Smooth muscle cell (in vitro differentiated cells): ENCODE results near the gene CHN2. TPM values are rescaled to one million over a fixed set of nuclear protein-coding genes. Genes with fewer than 3 reads are reported as not detected.

Experiments
- DNase-seq: peaks from one replicate; lab custom pipeline; 2025; ENCODE audit not compliant: unreplicated experiment; lab: John Stamatoyannopoulos, UW
- H2AFZ ChIP-seq: fragments of 200-600 bp; sonication (generic); 2 replicates; pipeline ENCODE4 v1.6.0; 2016; ENCODE audit warnings: antibody characterized with exemption, low read depth, mild to moderate bottlenecking
- H3F3A ChIP-seq: fragments of 200-600 bp; sonication (generic); 2 replicates; pipeline ENCODE4 v1.6.0; 2017; ENCODE audit warnings: antibody characterized with exemption, low read depth
- H3K27ac ChIP-seq: fragments of 200-600 bp; sonication (generic); 2 replicates; pipeline ENCODE4 v1.5.1; 2016; ENCODE audit warnings: low read depth, mild to moderate bottlenecking
- H3K27me3 ChIP-seq: fragments of 200-600 bp; sonication (generic); 2 replicates; pipeline ENCODE4 v1.6.1; 2016; ENCODE audit warnings: low read depth, mild to moderate bottlenecking
- H3K36me3 ChIP-seq: fragments of 200-600 bp; sonication (generic); 2 replicates; pipeline ENCODE4 v1.5.1; 2016; ENCODE audit warnings: low read depth
- H3K4me1 ChIP-seq: fragments of 200-600 bp; sonication (generic); 2 replicates; pipeline ENCODE4 v1.5.1; 2016; ENCODE audit warnings: low read depth
- H3K4me2 ChIP-seq: fragments of 200-600 bp; sonication (generic); 2 replicates; pipeline ENCODE4 v1.6.0; 2016; ENCODE audit warnings: mild to moderate bottlenecking
- H3K4me3 ChIP-seq: fragments of 200-600 bp; sonication (generic); 2 replicates; pipeline ENCODE4 v1.5.1; 2016; ENCODE audit warnings: mild to moderate bottlenecking
- H3K79me2 ChIP-seq: fragments of 200-600 bp; sonication (generic); 2 replicates; pipeline ENCODE4 v1.6.0; 2016; ENCODE audit warnings: low read depth, mild to moderate bottlenecking
- H3K9ac ChIP-seq: fragments of 200-600 bp; sonication (generic); 2 replicates; pipeline ENCODE4 v1.6.0; 2016; ENCODE audit warnings: low read depth
- H3K9me3 ChIP-seq: fragments of 200-600 bp; sonication (generic); replicated peaks from 2 replicates; pipeline ENCODE4 v1.5.1; 2016; ENCODE audit warnings: low read depth
- H4K20me1 ChIP-seq: fragments of 200-600 bp; sonication (generic); 2 replicates; pipeline ENCODE4 v1.6.0; 2016; ENCODE audit warnings: low read depth
- CTCF ChIP-seq: fragments of 200-600 bp; sonication (generic); IDR thresholded peaks from 2 replicates; pipeline ENCODE4 v1.5.1; 2017; ENCODE audit warnings: borderline replicate concordance, mild to moderate bottlenecking, antibody characterized with exemption; ENCODE audit not compliant: insufficient read depth, poor library complexity, severe bottlenecking
- WGBS: methylation state at CpG from one replicate; pipeline ENCODE4 v1.1.7; 2016; ENCODE audit warnings: low lambda C conversion rate; 5-methylcytosine and 5-hydroxymethylcytosine counted together
- polyA plus RNA-seq: library from polyadenylated mRNA; unstranded; fragments of >200 nt; fragmentation: Nextera tagmentation; extraction: Ambion mirVana; gene quantifications from 2 replicates; pipeline ENCODE4 v1.2.1, GENCODE V29; 2016
- total RNA-seq: library from RNA; depleted of rRNA; stranded (reverse); fragments of >200 nt; gene quantifications from 2 replicates; pipeline ENCODE4 v1.2.3, GENCODE V29; 2014

CHN2 gene
- total and polyA plus RNA-seq, 2 experiments from 2014 or later: 7.4 to 20.7 TPM

- no peaks in the 10 kb centered on the region for H3K36me3 ChIP-seq
- H3F3A ChIP-seq: peaks cover 7% of the 10 kb centered on the region
- H3K4me2 ChIP-seq: no peak overlapping the region
- WGBS: 83% methylated on average over 7 of the region's 7 CpGs
- H2AFZ ChIP-seq: no peak overlapping the region
- no peak overlapping the region for H3K9ac ChIP-seq
- TF ChIP-seq CTCF: no peak
- no peaks in the 10 kb centered on the region for H3K9me3 ChIP-seq
- H3K27me3 ChIP-seq: no peaks in the 10 kb centered on the region
- peaks cover 15% of the 10 kb centered on the region for H3K4me1 ChIP-seq
- H3K27ac ChIP-seq: no peak overlapping the region
- DNase-seq: no peak
- no peaks in the 10 kb centered on the region for H4K20me1 ChIP-seq
- H3K4me3 ChIP-seq: no peak overlapping the region
- no peaks in the 10 kb centered on the region for H3K79me2 ChIP-seq
Measured at GRCh38 chr7:29331163-29331562, 136.6 kb downstream of the CHN2 start.

DNA sequence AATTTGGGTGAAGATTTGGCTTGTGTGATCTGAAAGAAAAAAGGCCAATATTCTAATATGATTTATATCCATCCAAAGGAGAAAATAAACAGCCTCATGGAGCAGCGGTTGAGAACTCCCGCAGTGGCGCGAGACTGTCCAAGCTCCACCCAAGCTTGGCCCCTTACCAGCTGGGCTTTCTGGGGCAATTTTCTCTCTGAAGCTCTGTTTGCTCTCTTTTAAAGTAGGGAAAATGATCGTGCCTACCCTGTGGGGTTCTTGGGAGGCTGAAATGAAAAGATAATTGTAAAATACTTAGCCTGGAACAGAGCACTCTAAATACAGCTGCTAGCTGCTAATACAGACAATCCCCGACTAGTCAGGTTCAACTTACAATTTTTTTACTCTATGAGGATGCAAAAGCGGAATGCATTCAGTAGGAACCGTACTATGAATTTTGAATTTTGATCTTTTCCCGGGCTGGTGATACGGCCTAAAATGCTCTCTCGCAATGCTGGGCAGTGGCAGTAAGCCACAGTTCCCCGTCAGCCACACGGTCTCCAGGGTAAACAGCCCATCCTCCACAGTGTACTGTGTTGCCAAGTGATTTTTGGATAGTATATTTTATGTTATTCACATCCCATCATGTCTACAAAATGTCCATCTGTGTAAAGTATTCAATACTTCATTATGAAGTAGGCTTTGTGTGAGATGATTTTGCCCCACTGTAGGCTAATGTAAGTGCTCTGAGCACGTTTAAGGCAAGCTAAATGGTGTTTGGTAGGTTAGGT lies 137.7 kb downstream of the CHN2 start:
- no peak overlapping the region for H3K4me3 ChIP-seq
- H3K9me3 ChIP-seq: no peaks in the 10 kb centered on the region
- H2AFZ ChIP-seq: no peak overlapping the region
- no peak overlapping the region for H3K4me2 ChIP-seq
- H4K20me1 ChIP-seq: no peaks in the 10 kb centered on the region
- no peak for DNase-seq
- H3K36me3 ChIP-seq: no peaks in the 10 kb centered on the region
- WGBS: 94% methylated on average over 14 of the region's 14 CpGs
- peaks cover 11% of the 10 kb centered on the region for H3K4me1 ChIP-seq
- peaks cover 7% of the 10 kb centered on the region for H3F3A ChIP-seq
- H3K79me2 ChIP-seq: no peaks in the 10 kb centered on the region
- TF ChIP-seq CTCF: no peak
- H3K9ac ChIP-seq: no peak overlapping the region
- no peaks in the 10 kb centered on the region for H3K27me3 ChIP-seq
- no peak overlapping the region for H3K27ac ChIP-seq

- Histone ChIP-seq H3K27me3 (no peaks in the 10 kb centered on the region), H3K36me3 (no peaks in the 10 kb centered on the region), H3K9me3 (no peaks in the 10 kb centered on the region), H3K27ac (no peak overlapping the region), H2AFZ (no peak overlapping the region), H3K79me2 (no peaks in the 10 kb centered on the region), H4K20me1 (no peaks in the 10 kb centered on the region), H3K9ac (no peak overlapping the region), H3K4me3 (no peak overlapping the region), H3F3A (peaks cover under 1% of the 10 kb centered on the region), H3K4me1 (peaks cover 4% of the 10 kb centered on the region), H3K4me2 (no peak overlapping the region)
- no peak for TF ChIP-seq CTCF
- DNase-seq: no peak
- 93% methylated on average over 14 of the region's 14 CpGs for WGBS
Measured at GRCh38 chr7:29332875-29333855, 138.6 kb downstream of the CHN2 start.
